OCI-LY7 (cell line): Measurements from ENCODE around the gene SEPTIN11. TPM values are rescaled to one million over a fixed set of nuclear protein-coding genes. Genes with fewer than 3 reads are reported as not detected.
"Not testable (repeated sequence)": the region's sequence is repeated elsewhere in the genome, so short reads cannot be mapped to it uniquely, and the experiment has no call there.

Experiments
- BruUV-seq: library from RNA; stranded (reverse); fragments of 400-500 nt; replicated peaks from 2 replicates; lab custom pipeline; 2021; lab: Mats Ljungman, UMichigan
- CTCF ChIA-PET: fragments of 300-600 bp; sonication (Branson Sonifier 250); formaldehyde crosslinking; loops from one replicate; lab custom pipeline; 2022; ENCODE audit warnings: antibody characterized with exemption; ENCODE audit not compliant: unreplicated experiment; lab: Charles Lee
- POLR2A ChIA-PET: fragments of 300-600 bp; sonication (Branson Sonifier 250); formaldehyde crosslinking; loops from one replicate; lab custom pipeline; 2022; ENCODE audit warnings: antibody characterized with exemption; lab: Charles Lee
- DNase-seq: peaks from one replicate; pipeline ENCODE4 v3.0.0-alpha.2; 2015; ENCODE audit warnings: low spot score
- H2AFZ ChIP-seq: fragments of 200-600 bp; sonication (generic), shearing (Covaris generic); 2 replicates; pipeline ENCODE4 v1.6.1; 2014; ENCODE audit warnings: mild to moderate bottlenecking, antibody characterized with exemption, low read length, moderate library complexity
- H3K27ac ChIP-seq: fragments of 200-600 bp; sonication (generic); 2 replicates; pipeline ENCODE4 v1.5.1; 2014; ENCODE audit warnings: mixed run types, low read depth, mild to moderate bottlenecking, moderate library complexity, low read length, inconsistent platforms; ENCODE audit not compliant: poor library complexity, severe bottlenecking
- H3K36me3 ChIP-seq: fragments of 200-600 bp; sonication (generic); 2 replicates; pipeline ENCODE4 v1.6.1; 2014; ENCODE audit warnings: mild to moderate bottlenecking, antibody characterized with exemption, low read length, moderate library complexity, mixed read lengths; ENCODE audit not compliant: insufficient read depth
- H3K4me1 ChIP-seq: fragments of 200-600 bp; sonication (generic); 2 replicates; pipeline ENCODE4 v1.5.1; 2014; ENCODE audit warnings: mild to moderate bottlenecking, low read length; ENCODE audit not compliant: insufficient read depth, poor library complexity, severe bottlenecking
- H3K4me2 ChIP-seq: fragments of 200-600 bp; sonication (generic); 2 replicates; pipeline ENCODE4 v1.6.1; 2014; ENCODE audit warnings: mild to moderate bottlenecking, low read length
- H3K4me3 ChIP-seq: fragments of 200-600 bp; sonication (generic); 2 replicates; pipeline ENCODE4 v1.5.1; 2014; ENCODE audit warnings: mild to moderate bottlenecking, low read depth, low read length; ENCODE audit not compliant: poor library complexity, severe bottlenecking
- H3K79me2 ChIP-seq: fragments of 200-600 bp; sonication (generic); 2 replicates; pipeline ENCODE4 v1.6.1; 2016; ENCODE audit warnings: low read depth, mild to moderate bottlenecking, low read length, moderate library complexity, mixed read lengths; ENCODE audit not compliant: insufficient read depth
- H3K9me2 ChIP-seq: fragments of 200-600 bp; sonication (generic); 2 replicates; pipeline ENCODE4 v1.6.1; 2016; ENCODE audit warnings: mild to moderate bottlenecking, low read length, mixed read lengths; ENCODE audit not compliant: insufficient read depth
- H3K9me3 ChIP-seq: fragments of 200-600 bp; sonication (generic); 2 replicates; pipeline ENCODE4 v1.6.1; 2014; ENCODE audit warnings: mild to moderate bottlenecking, mixed run types, low read length, mixed read lengths
- H4K20me1 ChIP-seq: fragments of 200-600 bp; sonication (generic); 2 replicates; pipeline ENCODE4 v1.6.1; 2014; ENCODE audit warnings: mild to moderate bottlenecking, antibody characterized with exemption, low read length, moderate library complexity, mixed read lengths; ENCODE audit not compliant: insufficient read depth
- CTCF ChIP-seq: fragments of 200-600 bp; sonication (generic); conservative IDR thresholded peaks from 2 replicates; pipeline ENCODE4 v1.5.1; 2014; ENCODE audit warnings: mild to moderate bottlenecking, antibody characterized with exemption, low read length, moderate library complexity, mixed read lengths
- EZH2phosphoT487 ChIP-seq: fragments of 200-600 bp; sonication (generic); IDR thresholded peaks from 2 replicates; pipeline ENCODE4 v1.6.1; 2018; ENCODE audit warnings: low read depth, borderline replicate concordance, mild to moderate bottlenecking, mixed run types, antibody characterized with exemption, low read length, moderate library complexity, mixed read lengths
- intact Hi-C: fragments of 100-400 bp; cut with micrococcal nuclease; formaldehyde crosslinking; loops from one replicate; pipeline ENCODE4 v1.10.0; 2022; ENCODE audit not compliant: unreplicated experiment
- total RNA-seq, 2 experiments: library from RNA; depleted of rRNA in 1 of 2; stranded (reverse); fragments of >200 nt in 1 of 2; shearing (Covaris generic) in 1 of 2; gene quantifications; 2 replicates each; pipeline ENCODE4 v1.2.3, GENCODE V29; 2014 to 2022

SEPTIN11 gene
- total RNA-seq, 2 experiments from 2014 or later, result 23.5 to 33.9 TPM

GRCh38 chr4:76963131-76963750 lies 13.7 kb downstream of the SEPTIN11 start:
- intact Hi-C loops, result no loop called here
- Histone ChIP-seq H4K20me1 (no peaks in the 10 kb centered on the region), H2AFZ (no peak overlapping the region), H3K79me2 (no peaks in the 10 kb centered on the region), H3K9me3 (no peaks in the 10 kb centered on the region), H3K27ac (no peak overlapping the region), H3K9me2 (no peaks in the 10 kb centered on the region), H3K4me3 (no peak overlapping the region), H3K36me3 (no peaks in the 10 kb centered on the region), H3K4me2 (no peak overlapping the region), H3K4me1 (no peaks in the 10 kb centered on the region)
- TF ChIP-seq EZH2phosphoT487 (no peak), CTCF (no peak)
- POLR2A ChIA-PET, result no interaction called here
- CTCF ChIA-PET, result no interaction called here
- BruUV-seq, result no TSS peak
- no peak for DNase-seq

GRCh38 chr4:76963927-76964326 lies 14.4 kb downstream of the SEPTIN11 start:
- H3K27ac ChIP-seq, H3K4me2 ChIP-seq, H2AFZ ChIP-seq, BruUV-seq, intact Hi-C loops, H3K79me2 ChIP-seq, H3K4me1 ChIP-seq, CTCF ChIA-PET, H3K36me3 ChIP-seq, H3K9me2 ChIP-seq, H4K20me1 ChIP-seq, H3K4me3 ChIP-seq, DNase-seq, H3K9me3 ChIP-seq: not testable (repeated sequence)
- POLR2A ChIA-PET, result interaction anchor here (1.0 kb wide), 1 partner anchor 75 kb away, joined by 3 read pairs; no protein-coding TSS in a partner anchor

- Histone ChIP-seq H3K4me2 (no peak overlapping the region), H3K79me2 (no peaks in the 10 kb centered on the region), H2AFZ (no peak overlapping the region), H3K4me3 (no peak overlapping the region), H3K4me1 (no peaks in the 10 kb centered on the region), H3K27ac (no peak overlapping the region), H3K9me3 (no peaks in the 10 kb centered on the region), H3K36me3 (no peaks in the 10 kb centered on the region), H4K20me1 (no peaks in the 10 kb centered on the region), H3K9me2 (no peaks in the 10 kb centered on the region)
- ChIA-PET POLR2A (interaction anchor here (0.6 to 1.0 kb wide), 3 partner anchors 9 to 201 kb away, joined by 3 read pairs; no protein-coding TSS in a partner anchor), CTCF (no interaction called here)
- no TSS peak for BruUV-seq
- intact Hi-C loops, result no loop called here
- no peak for TF ChIP-seq EZH2phosphoT487
- no peak for TF ChIP-seq CTCF
- no peak for DNase-seq
Measured at GRCh38 chr4:76964769-76965168, 15.2 kb downstream of the SEPTIN11 start.
